Fibroblast of lung (primary cell): ENCODE data around the gene HES3. TPM values are rescaled to one million over a fixed set of nuclear protein-coding genes. Genes with fewer than 3 reads are reported as not detected.

Experiments
- DNase-seq, 2 donors: peaks; one replicate each; pipeline versions ENCODE4 v3.0.0 to v3.0.0-alpha.2; 2010; ENCODE audit warnings: low read depth in 2 of 2
- H2AFZ ChIP-seq: 2 replicates; pipeline ENCODE4 v1.5.1; 2012; ENCODE audit warnings: low read length, control low read depth, inconsistent platforms
- H3K27ac ChIP-seq: 2 replicates; pipeline ENCODE4 v1.5.1; 2011; ENCODE audit warnings: low read length, control low read depth; ENCODE audit not compliant: insufficient read depth
- H3K27me3 ChIP-seq: 2 replicates; pipeline ENCODE4 v1.5.1; 2011; ENCODE audit warnings: mild to moderate bottlenecking, low read length; ENCODE audit not compliant: control insufficient read depth, insufficient read depth
- H3K36me3 ChIP-seq: 2 replicates; pipeline ENCODE4 v1.5.1; 2011; ENCODE audit warnings: low read length; ENCODE audit not compliant: control insufficient read depth, insufficient read depth
- H3K4me1 ChIP-seq: 2 replicates; pipeline ENCODE4 v1.5.1; 2011; ENCODE audit warnings: low read length; ENCODE audit not compliant: control insufficient read depth, insufficient read depth; ENCODE audit errors: extremely low read depth
- H3K4me2 ChIP-seq: 2 replicates; pipeline ENCODE4 v1.5.1; 2011; ENCODE audit warnings: low read length, control low read depth; ENCODE audit not compliant: insufficient read depth; ENCODE audit errors: extremely low read depth
- H3K4me3 ChIP-seq, 4 experiments: fragments of 200-600 bp in 1 of 4; sonication (generic) in 1 of 4; replicated peaks in 1 of 4; 2 replicates each; pipeline ENCODE4 v1.5.1; 2011 to 2016; ENCODE audit warnings: low read length in 4 of 4, low read depth in 3 of 4, mild to moderate bottlenecking in 3 of 4, control low read depth in 2 of 4, inconsistent platforms in 1 of 4, mixed read lengths in 1 of 4; ENCODE audit not compliant: insufficient read depth in 1 of 4; ENCODE audit errors: control extremely low read depth in 1 of 4
- H3K79me2 ChIP-seq: 2 replicates; pipeline ENCODE4 v1.5.1; 2012; ENCODE audit warnings: mild to moderate bottlenecking, low read length, inconsistent platforms; ENCODE audit not compliant: control insufficient read depth, insufficient read depth
- H3K9ac ChIP-seq: 2 replicates; pipeline ENCODE4 v1.5.1; 2011; ENCODE audit warnings: mild to moderate bottlenecking, low read length, control low read depth; ENCODE audit not compliant: insufficient read depth
- H3K9me3 ChIP-seq: 2 replicates; pipeline ENCODE4 v1.5.1; 2012; ENCODE audit warnings: low read depth, low read length; ENCODE audit not compliant: control insufficient read depth, insufficient read depth
- H4K20me1 ChIP-seq: 2 replicates; pipeline ENCODE4 v1.5.1; 2011; ENCODE audit warnings: low read length; ENCODE audit not compliant: control insufficient read depth, insufficient read depth; ENCODE audit errors: extremely low read depth
- EZH2 ChIP-seq: IDR thresholded peaks from 2 replicates; pipeline ENCODE4 v1.5.1; 2012; ENCODE audit warnings: low read length, control low read depth, mild to moderate bottlenecking; ENCODE audit errors: missing control alignments
- polyA plus RNA-seq, 2 donors: library from polyadenylated mRNA; depleted of rRNA in 1 of 2; stranded (reverse) in 1 of 2; unstranded in 1 of 2; fragments of >200 nt; gene quantifications; 2 replicates each; pipeline ENCODE4 v1.2.1, GENCODE V29; 2011 to 2012; ENCODE audit warnings: missing spikeins in 1 of 2
- total RNA-seq: library from RNA; depleted of rRNA; stranded (reverse); fragments of >200 nt; gene quantifications from 2 replicates; pipeline ENCODE4 v1.2.1, GENCODE V29; 2014
- TF ChIP-seq, protein P1 (sequence below), 2 donors: IDR thresholded peaks in 1 of 2; conservative IDR thresholded peaks in 1 of 2; 1 replicate in 1 of 2; 2 replicates in 1 of 2; pipeline ENCODE4 v1.5.1; 2011 to 2012; ENCODE audit warnings: low read length in 2 of 2, control low read depth in 1 of 2, inconsistent platforms in 1 of 2, low read depth in 1 of 2, mild to moderate bottlenecking in 1 of 2

Gene HES3
- total and polyA plus RNA-seq, 2 donors (not counting 1 experiment from before 2014, with no cell fraction given), result not detected

DNA sequence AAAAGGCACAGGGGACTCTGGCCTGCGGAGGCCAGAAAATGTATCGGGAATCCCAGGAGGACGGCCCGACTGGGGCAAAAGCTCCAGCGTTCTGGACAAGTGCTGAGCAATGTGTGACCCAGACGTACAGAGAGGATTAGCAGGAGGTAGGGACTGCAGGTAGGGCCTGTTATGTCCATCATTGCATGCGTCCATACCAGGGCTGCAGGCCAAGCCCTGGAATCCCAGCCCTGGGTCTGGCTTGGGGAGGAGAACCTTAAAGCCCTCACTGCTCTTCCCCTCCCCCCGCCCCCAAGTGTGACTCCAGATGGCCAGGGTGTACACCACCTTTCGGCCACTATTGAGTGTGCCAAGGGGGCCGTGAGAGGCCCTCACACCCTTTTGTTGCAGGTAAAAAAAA is 36.1 kb upstream of the HES3 start:
- H4K20me1 ChIP-seq, result no peaks in the 10 kb centered on the region
- no peak for DNase-seq

GRCh38 chr1:6208723-6209660 is 35.0 kb upstream of the HES3 start:
- H3K4me1 ChIP-seq, result peaks cover 3% of the 10 kb centered on the region
- H3K4me3 ChIP-seq, result peak overlapping the region in 3 of 4 experiments; percentile 23 to 47 (median 33)
- H3K9me3 ChIP-seq, result no peaks in the 10 kb centered on the region
- H4K20me1 ChIP-seq, result no peaks in the 10 kb centered on the region
- no peak for TF ChIP-seq EZH2
- TF ChIP-seq, protein P1, sequence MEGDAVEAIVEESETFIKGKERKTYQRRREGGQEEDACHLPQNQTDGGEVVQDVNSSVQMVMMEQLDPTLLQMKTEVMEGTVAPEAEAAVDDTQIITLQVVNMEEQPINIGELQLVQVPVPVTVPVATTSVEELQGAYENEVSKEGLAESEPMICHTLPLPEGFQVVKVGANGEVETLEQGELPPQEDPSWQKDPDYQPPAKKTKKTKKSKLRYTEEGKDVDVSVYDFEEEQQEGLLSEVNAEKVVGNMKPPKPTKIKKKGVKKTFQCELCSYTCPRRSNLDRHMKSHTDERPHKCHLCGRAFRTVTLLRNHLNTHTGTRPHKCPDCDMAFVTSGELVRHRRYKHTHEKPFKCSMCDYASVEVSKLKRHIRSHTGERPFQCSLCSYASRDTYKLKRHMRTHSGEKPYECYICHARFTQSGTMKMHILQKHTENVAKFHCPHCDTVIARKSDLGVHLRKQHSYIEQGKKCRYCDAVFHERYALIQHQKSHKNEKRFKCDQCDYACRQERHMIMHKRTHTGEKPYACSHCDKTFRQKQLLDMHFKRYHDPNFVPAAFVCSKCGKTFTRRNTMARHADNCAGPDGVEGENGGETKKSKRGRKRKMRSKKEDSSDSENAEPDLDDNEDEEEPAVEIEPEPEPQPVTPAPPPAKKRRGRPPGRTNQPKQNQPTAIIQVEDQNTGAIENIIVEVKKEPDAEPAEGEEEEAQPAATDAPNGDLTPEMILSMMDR (conservative IDR thresholded peaks at IDR 0.05 in 1 of 2, IDR thresholded peaks at IDR 0.05 in 1 of 2; ENCODE audit: low read depth in 1 of 2, low read length in 2 of 2), result peak; percentile 37 to 49
- no peaks in the 10 kb centered on the region for H3K27me3 ChIP-seq
- no peak overlapping the region for H3K9ac ChIP-seq
- DNase-seq, result peak; percentile 50
- peak overlapping the region; percentile 84 for H2AFZ ChIP-seq
- peak overlapping the region; percentile 35 for H3K4me2 ChIP-seq
- H3K79me2 ChIP-seq, result no peaks in the 10 kb centered on the region
- H3K27ac ChIP-seq, result no peak overlapping the region
- no peaks in the 10 kb centered on the region for H3K36me3 ChIP-seq

More for the DNA sequence above, 36.1 kb upstream of the HES3 start:
- Histone ChIP-seq H3K9ac (no peak overlapping the region), H3K27ac (no peak overlapping the region), H3K36me3 (no peaks in the 10 kb centered on the region), H3K9me3 (no peaks in the 10 kb centered on the region), H3K4me2 (no peak overlapping the region), H3K27me3 (no peaks in the 10 kb centered on the region), H3K4me3 (no peak overlapping the region), H3K79me2 (no peaks in the 10 kb centered on the region), H2AFZ (no peak overlapping the region), H3K4me1 (peaks cover 3% of the 10 kb centered on the region)
- no peak for TF ChIP-seq EZH2
- TF ChIP-seq, protein P1 (conservative IDR thresholded peaks at IDR 0.05 in 1 of 2, IDR thresholded peaks at IDR 0.05 in 1 of 2; ENCODE audit: low read depth in 1 of 2, low read length in 2 of 2), result no peak

- no peak for TF ChIP-seq EZH2
- TF ChIP-seq, protein P1 (conservative IDR thresholded peaks at IDR 0.05 in 1 of 2, IDR thresholded peaks at IDR 0.05 in 1 of 2; ENCODE audit: low read depth in 1 of 2, low read length in 2 of 2), result peak in 1 of 2 donors; percentile 23
- Histone ChIP-seq H3K4me3 (peak overlapping the region in 3 of 4 experiments; percentile 23 to 47 (median 33)), H3K4me1 (peaks cover 1% of the 10 kb centered on the region), H4K20me1 (no peaks in the 10 kb centered on the region), H3K27ac (no peak overlapping the region), H2AFZ (no peak overlapping the region), H3K27me3 (no peaks in the 10 kb centered on the region), H3K36me3 (no peaks in the 10 kb centered on the region), H3K9me3 (no peaks in the 10 kb centered on the region), H3K79me2 (no peaks in the 10 kb centered on the region), H3K4me2 (peak overlapping the region; percentile 23), H3K9ac (no peak overlapping the region)
- DNase-seq, result no peak
Observed at GRCh38 chr1:6209661-6210580, 34.1 kb upstream of the HES3 start.
